Duodenal mucosa (tissue), 2 donors: ENCODE measurements around the gene INTS1.

Experiments used
- H3K27ac ChIP-seq: one replicate; pipeline ENCODE4 v1.7.0; 2013; ENCODE audit warnings: low read depth, low read length
- H3K27me3 ChIP-seq, 2 donors: one replicate each; pipeline ENCODE4 v1.7.0; 2013; ENCODE audit warnings: low read length in 2 of 2, control low read depth in 1 of 2; ENCODE audit not compliant: insufficient read depth in 2 of 2, control insufficient read depth in 1 of 2
- H3K36me3 ChIP-seq, 2 donors: one replicate each; pipeline ENCODE4 v1.7.0; 2013; ENCODE audit warnings: low read length in 2 of 2, control low read depth in 1 of 2; ENCODE audit not compliant: insufficient read depth in 2 of 2, control insufficient read depth in 1 of 2
- H3K4me1 ChIP-seq, 2 donors: one replicate each; pipeline ENCODE4 v1.7.0; 2013; ENCODE audit warnings: low read length in 2 of 2, control low read depth in 1 of 2; ENCODE audit not compliant: insufficient read depth in 2 of 2, control insufficient read depth in 1 of 2
- H3K4me3 ChIP-seq, 2 donors: one replicate each; pipeline ENCODE4 v1.7.0; 2013; ENCODE audit warnings: low read length in 2 of 2, low read depth in 1 of 2
- H3K9ac ChIP-seq, 2 donors: one replicate each; pipeline ENCODE4 v1.7.0; 2013; ENCODE audit warnings: low read length in 2 of 2, low read depth in 1 of 2
- H3K9me3 ChIP-seq, 2 donors: one replicate each; pipeline ENCODE4 v1.7.0; 2013; ENCODE audit warnings: low read length in 2 of 2, control low read depth in 1 of 2; ENCODE audit not compliant: control insufficient read depth in 1 of 2

Gene INTS1

DNA sequence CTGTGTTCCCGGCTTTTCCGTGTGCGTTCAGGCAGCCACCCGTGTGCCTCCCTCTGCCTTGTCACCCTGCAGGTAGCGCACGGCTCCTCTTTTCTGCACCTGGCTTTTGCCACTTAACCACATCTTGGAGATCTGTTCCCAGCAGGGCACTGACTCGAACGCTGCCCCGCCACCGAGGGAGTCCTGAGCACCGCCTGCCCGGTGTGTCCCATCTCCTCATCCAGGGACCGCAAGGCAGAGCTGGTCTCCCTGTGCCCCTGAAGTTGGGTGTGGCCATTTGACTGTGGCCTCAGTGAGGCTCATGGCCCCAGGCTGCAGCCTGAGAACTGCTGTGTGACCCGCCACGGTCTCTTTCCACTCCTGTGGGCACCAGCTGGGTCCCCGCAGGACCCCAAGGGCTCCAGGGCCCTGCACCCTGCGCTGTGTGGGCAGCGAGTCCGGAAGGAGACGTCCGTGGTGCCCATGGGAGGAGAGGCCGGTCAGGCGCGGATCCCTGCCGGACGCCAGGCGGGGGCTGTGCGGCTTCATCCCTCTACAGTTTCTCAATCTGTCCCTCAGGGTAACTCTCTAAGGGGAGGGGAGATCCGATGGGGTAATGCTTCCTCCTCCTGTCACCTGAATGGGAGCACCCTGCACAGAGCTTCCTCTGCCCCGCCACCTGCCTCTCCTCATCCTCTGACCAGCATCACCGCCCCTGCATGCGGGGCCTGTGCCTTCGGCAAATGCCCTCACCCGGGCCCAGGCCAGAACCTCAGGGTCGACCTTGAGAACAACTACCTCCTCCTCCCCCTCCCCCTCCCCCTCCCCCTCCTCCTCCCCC lies 1.8 kb upstream of the INTS1 start:
- H3K4me3 ChIP-seq = no peak overlapping the region
- H3K36me3 ChIP-seq = peaks cover 11 to 16% of the 10 kb centered on the region in 2 donors
- no peak overlapping the region for H3K27ac ChIP-seq
- no peaks in the 10 kb centered on the region for H3K9me3 ChIP-seq
- H3K9ac ChIP-seq = no peak overlapping the region
- H3K4me1 ChIP-seq = peaks cover 23 to 24% of the 10 kb centered on the region in 2 donors
- no peaks in the 10 kb centered on the region for H3K27me3 ChIP-seq

DNA sequence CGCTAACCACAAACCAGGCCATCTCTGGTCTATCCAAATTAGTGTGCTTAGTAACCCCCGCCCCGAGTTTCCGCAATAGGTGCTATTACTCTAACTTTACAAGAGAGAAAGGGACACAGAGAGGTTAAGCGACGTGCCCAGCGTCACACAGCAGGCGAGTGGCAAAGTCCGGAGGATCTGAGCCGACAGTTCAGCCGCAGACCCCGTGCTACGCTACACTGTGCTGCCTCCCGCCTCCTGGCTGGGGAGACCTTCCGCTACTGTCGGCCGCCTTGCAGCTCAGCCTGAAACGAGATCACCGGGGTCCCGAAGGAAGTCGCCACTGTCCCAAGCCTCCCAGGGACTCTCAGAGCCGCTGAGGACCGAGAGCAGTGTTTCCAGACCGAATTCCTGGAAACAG lies 799 bp downstream of the INTS1 start:
- no peaks in the 10 kb centered on the region for H3K9me3 ChIP-seq
- peaks cover 15 to 35% of the 10 kb centered on the region in 2 donors for H3K36me3 ChIP-seq
- no peaks in the 10 kb centered on the region for H3K27me3 ChIP-seq
- peak overlapping the region; percentile 66 to 81 for H3K9ac ChIP-seq
- H3K4me3 ChIP-seq = peak overlapping the region; percentile 77 to 93
- H3K27ac ChIP-seq = no peak overlapping the region
- peaks cover 23 to 24% of the 10 kb centered on the region in 2 donors for H3K4me1 ChIP-seq

DNA sequence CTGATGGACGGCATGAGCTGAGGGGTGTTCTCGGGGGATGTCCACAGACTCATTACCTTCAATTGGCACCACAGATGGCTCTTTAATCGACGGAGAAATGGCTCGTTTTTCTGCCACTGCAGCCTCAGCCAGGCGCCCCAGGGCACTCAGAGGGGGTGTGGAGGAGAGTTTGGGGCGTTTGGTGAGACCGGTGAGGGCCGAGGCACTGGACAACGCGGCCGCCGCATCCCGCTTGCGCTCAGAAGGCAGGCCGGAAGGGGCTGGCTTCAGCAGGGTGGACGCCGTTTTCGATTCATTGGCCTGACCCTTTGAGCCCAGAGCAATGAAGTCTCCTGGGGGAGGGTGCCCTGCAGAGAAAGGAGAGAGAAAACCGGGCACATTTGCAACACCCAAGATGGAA lies 1.3 kb downstream of the INTS1 start:
- H3K36me3 ChIP-seq = peaks cover 15 to 41% of the 10 kb centered on the region in 2 donors
- H3K27me3 ChIP-seq = no peaks in the 10 kb centered on the region
- no peaks in the 10 kb centered on the region for H3K9me3 ChIP-seq
- H3K4me1 ChIP-seq = peaks cover 23 to 24% of the 10 kb centered on the region in 2 donors
- H3K4me3 ChIP-seq = peak overlapping the region; percentile 77 to 93
- H3K9ac ChIP-seq = peak overlapping the region; percentile 66 to 81
- no peak overlapping the region for H3K27ac ChIP-seq

DNA sequence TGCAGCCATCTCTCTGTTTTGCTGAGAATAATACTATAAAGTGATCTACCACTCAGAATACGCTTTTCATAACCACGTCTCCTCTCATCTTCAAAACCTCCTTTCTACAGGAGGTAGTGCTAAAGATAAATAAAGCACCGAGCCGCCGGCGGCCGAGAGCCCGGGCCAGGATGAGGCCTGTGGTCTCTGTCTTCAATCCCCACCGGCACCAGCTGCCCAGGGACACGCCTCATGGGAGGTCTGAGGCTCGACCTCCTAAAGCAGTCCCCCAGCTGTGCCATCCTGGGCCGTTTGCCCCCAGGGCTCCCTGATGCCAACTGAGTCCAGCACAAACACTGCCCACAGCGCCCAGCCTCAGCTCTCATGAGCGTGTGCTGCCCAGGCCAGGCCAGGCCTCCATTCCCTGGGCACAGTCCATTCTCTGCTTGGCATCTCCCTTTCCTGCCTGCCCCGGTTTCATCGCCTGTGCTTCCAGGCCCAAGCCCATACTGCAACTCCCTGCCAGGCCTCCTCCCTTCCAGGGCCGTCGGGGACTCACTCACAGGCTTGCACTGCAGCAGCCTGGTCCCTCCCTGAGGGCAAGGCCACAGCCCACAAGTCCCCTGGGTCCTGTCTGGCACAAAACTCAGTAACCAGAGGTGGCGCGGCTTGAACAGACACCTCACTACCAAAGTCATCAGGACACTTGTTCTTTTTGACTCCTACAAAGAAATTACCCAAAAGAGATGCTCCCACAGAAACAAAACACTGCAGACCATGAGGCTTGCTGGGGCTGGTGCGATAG lies 2.5 kb downstream of the INTS1 start:
- peaks cover 20 to 52% of the 10 kb centered on the region in 2 donors for H3K36me3 ChIP-seq
- no peak overlapping the region for H3K4me3 ChIP-seq
- no peak overlapping the region for H3K9ac ChIP-seq
- H3K27me3 ChIP-seq = no peaks in the 10 kb centered on the region
- H3K27ac ChIP-seq = no peak overlapping the region
- peaks cover 22 to 23% of the 10 kb centered on the region in 2 donors for H3K4me1 ChIP-seq
- H3K9me3 ChIP-seq = no peaks in the 10 kb centered on the region

DNA sequence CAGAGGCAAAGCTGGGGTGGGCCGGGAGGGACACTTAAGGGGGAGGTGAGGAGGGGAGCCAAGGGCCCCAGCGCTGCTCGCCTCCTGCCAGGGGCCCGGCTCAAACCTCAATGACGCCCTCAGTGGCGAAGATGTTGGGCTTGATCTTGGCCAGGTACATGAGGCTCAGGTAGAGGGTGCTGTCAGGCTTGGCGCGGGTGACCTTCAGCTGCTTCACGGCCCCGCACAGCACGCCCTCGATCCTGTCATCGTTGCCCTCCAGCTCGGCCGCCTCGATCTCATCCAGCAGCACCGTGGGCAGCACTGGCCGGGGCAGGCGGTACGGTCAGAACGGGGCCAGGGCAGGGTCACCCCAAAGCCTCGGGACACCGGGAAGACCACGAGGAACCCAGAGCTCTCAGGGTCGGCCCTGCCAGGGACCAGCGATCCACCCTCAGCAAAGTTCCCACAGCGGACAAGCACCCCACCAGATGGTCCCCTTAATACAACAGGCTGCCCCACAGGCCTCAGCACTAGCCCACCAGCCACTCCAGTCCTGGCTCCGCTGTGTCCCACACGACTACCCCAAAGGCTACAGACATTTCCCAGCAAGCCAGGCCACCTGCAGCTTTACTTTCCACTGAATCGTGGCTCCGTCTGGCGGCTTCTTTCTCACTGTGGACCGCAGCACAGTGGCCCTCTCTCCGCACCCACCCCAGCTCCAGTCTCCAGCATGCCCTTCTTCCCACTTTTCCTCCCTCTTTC lies 4.0 kb downstream of the INTS1 start:
- H3K9ac ChIP-seq = no peak overlapping the region

DNA sequence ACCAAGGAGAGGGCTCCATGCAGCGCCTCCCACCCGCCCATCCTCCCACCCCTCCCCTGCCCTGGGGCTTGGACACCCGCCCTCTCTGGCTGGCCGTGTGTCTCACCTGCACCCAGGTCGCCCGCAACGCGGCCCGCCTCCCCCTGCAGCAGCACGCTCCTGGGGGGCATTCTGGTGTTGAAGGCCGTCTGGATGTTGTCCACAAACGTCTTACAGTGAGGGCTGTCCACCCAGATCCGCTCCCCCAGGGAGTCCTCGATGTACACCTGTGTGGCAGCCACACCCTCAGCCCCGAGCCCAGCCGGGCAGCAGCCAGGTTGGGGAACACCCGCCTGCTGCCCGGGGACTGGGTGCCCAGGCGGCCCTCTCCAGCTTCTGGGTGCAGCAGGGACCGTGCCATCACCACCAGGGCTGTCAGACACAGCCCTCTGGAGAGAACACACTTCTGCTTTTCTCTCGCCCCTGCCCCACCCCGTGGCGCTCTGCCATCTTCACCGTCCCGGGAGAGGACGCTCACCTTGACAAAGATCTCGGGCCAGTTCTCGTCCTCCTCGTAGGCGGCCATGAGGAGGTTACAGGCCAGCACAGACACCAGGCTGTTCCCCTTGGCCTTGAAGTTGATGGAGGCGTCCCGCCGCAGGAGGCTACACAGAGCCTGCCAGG lies 4.7 kb downstream of the INTS1 start:
- H3K36me3 ChIP-seq = peaks cover 22 to 64% of the 10 kb centered on the region in 2 donors
- H3K27me3 ChIP-seq = no peaks in the 10 kb centered on the region

More for the DNA sequence above, 4.0 kb downstream of the INTS1 start:
- no peak overlapping the region for H3K4me3 ChIP-seq
- H3K27me3 ChIP-seq = no peaks in the 10 kb centered on the region
- peaks cover 14 to 18% of the 10 kb centered on the region in 2 donors for H3K4me1 ChIP-seq
- H3K9me3 ChIP-seq = no peaks in the 10 kb centered on the region
- H3K36me3 ChIP-seq = peaks cover 22 to 63% of the 10 kb centered on the region in 2 donors
- no peak overlapping the region for H3K27ac ChIP-seq

DNA sequence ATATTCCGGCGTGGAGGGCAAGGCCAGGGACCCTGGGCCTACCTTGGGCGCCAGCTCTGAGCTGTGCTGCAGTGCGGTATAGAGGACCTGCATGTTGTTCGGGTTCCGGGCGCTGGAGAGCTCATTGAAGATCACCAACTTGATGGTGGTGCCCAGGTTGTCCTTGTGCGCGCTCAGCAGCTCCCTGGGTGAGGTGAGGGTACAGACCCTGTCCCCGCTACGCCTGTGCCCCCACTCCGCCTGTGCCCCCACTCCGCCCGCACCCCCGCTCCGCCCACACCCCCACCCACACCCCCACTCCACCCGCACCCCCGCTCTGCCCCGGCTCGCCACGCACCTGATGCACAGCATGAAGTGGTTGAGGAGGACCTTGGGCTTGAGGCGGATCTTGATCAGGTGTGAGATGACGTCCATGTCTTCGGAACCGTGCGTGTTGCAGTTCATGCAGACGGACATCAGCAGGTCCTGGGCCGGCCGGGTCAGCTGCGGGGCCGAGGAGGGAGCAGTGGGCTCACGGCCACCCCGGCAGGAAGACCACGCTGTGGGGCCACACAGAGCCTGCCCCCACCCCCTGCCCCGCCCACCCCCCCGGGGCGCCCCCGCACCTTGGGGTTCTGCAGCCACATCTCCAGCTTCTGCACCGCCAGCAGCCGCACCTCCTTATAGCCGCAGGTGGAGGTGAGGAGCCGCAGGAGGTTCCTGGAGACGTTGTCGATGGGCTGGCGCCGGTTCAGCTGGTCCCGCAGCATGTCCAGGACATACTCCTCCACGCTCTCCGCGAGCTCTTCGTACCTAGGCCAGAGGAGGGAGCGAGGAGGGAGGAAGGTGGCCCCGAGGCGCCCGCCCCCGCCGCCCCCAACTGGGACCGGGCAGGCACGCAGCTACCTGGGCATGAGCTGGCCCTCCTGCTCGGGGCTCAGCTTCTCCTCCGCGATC lies 5.6 kb downstream of the INTS1 start:
- no peak overlapping the region for H3K4me3 ChIP-seq
- peaks cover 22 to 72% of the 10 kb centered on the region in 2 donors for H3K36me3 ChIP-seq
- H3K9me3 ChIP-seq = no peaks in the 10 kb centered on the region
- H3K27me3 ChIP-seq = no peaks in the 10 kb centered on the region
- peaks cover 14 to 17% of the 10 kb centered on the region in 2 donors for H3K4me1 ChIP-seq
- H3K27ac ChIP-seq = no peak overlapping the region
- no peak overlapping the region for H3K9ac ChIP-seq

More for the DNA sequence above, 4.7 kb downstream of the INTS1 start:
- Histone ChIP-seq H3K9me3 (no peaks in the 10 kb centered on the region), H3K4me3 (no peak overlapping the region), H3K4me1 (peaks cover 14 to 18% of the 10 kb centered on the region in 2 donors), H3K9ac (no peak overlapping the region), H3K27ac (no peak overlapping the region)

DNA sequence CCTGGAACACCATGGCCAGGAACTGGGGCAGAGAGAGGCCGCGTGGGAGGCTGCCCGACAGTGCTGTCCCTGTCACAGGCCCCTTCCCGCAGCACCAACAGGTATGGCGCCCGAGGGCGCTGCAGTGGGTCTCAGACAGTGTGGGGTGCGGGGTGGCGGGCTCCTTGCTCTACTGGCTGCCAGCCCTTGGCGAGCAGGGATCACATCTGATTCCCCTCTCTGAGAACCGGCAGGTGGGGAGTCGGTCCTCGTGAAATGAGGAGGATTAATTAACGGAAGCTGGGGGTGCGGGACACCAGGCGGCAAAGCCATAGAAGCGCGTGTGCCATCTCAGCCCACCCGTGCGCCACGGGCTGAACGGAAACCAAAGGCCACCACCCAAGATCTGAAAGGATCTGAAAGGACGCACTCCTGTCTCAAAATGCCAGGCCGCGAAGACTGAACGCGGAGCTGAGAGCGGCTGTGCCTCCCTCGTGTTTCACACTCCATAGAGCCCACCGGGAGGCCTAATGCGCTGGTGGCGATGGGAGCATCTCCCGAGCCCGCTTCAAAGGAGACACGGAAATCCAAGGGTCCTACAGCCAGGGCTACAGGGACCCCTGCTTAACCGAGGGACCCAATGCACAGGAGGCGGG lies 6.8 kb downstream of the INTS1 start:
- no peak overlapping the region for H3K27ac ChIP-seq
- peaks cover 23 to 73% of the 10 kb centered on the region in 2 donors for H3K36me3 ChIP-seq
- H3K4me1 ChIP-seq = peaks cover 4 to 5% of the 10 kb centered on the region in 2 donors

More for the DNA sequence above, 6.8 kb downstream of the INTS1 start:
- no peaks in the 10 kb centered on the region for H3K9me3 ChIP-seq
- H3K4me3 ChIP-seq = no peak overlapping the region
- no peaks in the 10 kb centered on the region for H3K27me3 ChIP-seq
- H3K9ac ChIP-seq = no peak overlapping the region
